GM19372 (cell line): Measurements from ENCODE around the gene CALCR.

Experiments used
- ATAC-seq: cut with Tn5 transposase; IDR thresholded peaks from one replicate; pipeline ENCODE4 v1.9.1; 2021; ENCODE audit warnings: mild to moderate bottlenecking, low read depth, moderate library complexity; ENCODE audit not compliant: unreplicated experiment

Gene CALCR

DNA sequence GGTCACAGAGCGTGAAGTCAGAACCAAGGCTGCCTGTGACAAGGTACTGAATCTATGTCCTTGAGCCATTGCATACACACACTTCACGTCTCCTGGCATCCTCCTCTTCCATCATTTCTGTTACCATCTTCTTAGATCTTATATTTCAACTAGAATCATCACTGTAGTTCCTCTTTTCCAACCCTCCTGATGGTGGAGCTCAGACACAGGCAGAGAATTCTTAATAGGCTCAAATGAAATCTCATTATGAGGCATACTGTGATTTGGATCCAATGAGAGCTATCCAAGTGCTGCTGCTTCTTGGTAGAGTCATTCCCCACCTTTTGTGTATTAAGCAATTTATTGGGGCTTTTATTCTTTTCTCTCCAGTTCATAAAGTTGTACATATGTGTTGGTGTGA, 113.2 kb downstream of the CALCR start:
- no peak for ATAC-seq

GRCh38 chr7:93453262-93453661, 121.3 kb downstream of the CALCR start:
- no peak for ATAC-seq

GRCh38 chr7:93448176-93448575, 126.3 kb downstream of the CALCR start:
- ATAC-seq: no peak

- ATAC-seq: no peak
These were observed 127.0 kb downstream of the CALCR start for GRCh38 chr7:93447509-93447908.

DNA sequence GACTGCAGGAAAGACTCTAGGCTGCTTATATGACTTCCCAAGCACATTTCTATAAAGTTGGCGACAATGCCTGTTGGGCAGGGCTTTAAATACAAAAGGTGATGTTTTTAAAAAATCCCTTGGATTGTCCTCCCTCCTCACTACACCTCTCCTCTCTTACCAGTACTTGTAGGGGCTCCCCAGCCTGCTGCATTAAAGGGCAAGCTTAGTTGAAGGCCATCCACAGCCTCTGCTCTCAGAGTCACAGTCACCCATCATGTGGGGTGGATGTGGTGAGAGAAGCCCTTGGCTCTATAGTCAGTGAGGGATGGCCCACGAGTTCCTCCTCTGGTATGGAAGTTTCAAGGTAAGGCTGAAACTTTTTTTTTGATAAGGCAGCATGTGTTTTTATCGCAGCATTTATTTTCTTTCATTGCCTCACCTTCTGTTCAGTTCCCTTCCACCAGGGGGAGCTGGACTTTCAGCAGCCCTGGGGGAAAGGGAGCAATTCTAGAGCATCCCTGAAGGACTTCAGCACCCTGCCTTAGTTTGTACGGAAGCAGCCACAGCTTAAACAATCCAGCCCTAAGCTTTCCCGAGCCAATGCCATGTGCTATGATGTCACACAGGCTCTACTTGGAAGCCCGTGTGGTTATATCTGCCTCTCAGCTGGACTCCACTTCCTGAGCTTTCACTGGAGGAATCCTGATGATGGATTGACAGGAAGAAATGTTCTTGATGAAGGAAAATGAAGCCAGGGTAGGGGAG, 131.9 kb downstream of the CALCR start:
- ATAC-seq: peak; percentile 85

DNA sequence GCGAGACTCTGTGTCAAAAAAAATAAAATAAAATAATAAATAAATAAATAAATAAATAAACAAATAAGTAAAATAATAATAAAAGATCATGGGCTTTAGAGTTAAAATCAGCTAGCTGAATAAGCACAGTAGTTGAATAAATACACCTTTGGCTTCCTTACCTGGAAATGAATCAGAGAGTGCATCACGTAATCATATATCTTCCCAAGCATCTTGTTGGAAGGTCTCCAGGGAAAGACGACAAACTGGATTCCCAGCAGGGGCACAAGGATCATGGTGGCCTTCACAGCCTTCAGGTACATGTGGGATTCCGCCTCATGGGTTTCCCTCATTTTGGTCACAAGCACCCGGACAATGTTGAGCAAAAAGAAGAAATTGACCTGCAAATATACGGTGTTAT, 138.7 kb downstream of the CALCR start:
- ATAC-seq: no peak

GRCh38 chr7:93432130-93432529, 142.4 kb downstream of the CALCR start:
- no peak for ATAC-seq

GRCh38 chr7:93430917-93431588, 143.5 kb downstream of the CALCR start:
- ATAC-seq: no peak

DNA sequence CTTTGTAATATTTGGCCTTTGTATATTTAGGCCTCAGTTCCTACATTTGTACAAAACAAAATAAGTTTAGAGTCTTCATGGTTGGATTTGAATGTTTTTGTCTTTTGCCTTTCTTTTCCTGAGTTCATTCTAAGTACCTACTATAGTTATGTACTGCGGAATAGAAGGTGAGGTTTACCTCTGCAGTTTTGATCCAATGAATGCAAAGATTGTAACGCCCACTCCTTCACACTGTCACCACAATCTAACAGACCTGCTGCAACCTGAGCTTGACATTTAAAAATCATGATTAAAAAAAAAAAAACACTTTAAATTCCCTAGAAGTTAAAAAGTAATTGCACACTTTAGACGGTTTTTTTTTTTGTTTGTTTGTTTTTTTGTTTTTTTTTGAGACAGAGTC, 145.0 kb downstream of the CALCR start:
- ATAC-seq: no peak

GRCh38 chr7:93427107-93427506, 147.4 kb downstream of the CALCR start:
- no peak for ATAC-seq

GRCh38 chr7:93426155-93426696, 148.3 kb downstream of the CALCR start:
- ATAC-seq: no peak

DNA sequence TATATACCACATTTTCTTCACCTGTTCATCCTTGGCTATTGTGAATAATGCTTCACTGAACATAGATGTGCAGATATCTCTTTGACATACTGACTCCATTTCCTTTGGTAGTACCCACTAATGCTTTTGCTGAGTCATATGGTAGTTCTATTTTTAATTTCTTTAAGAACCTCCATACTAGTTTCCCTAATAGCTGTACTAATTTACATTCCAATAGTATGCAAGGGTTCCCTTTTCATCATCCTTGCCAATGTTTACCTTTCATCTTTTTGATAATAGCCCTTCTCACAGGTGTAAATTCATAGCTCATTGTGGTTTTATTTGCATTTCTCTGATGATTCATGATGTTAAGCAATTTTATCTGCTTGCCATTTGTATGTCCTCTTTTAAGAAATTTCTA, 159.9 kb downstream of the CALCR start:
- no peak for ATAC-seq

DNA sequence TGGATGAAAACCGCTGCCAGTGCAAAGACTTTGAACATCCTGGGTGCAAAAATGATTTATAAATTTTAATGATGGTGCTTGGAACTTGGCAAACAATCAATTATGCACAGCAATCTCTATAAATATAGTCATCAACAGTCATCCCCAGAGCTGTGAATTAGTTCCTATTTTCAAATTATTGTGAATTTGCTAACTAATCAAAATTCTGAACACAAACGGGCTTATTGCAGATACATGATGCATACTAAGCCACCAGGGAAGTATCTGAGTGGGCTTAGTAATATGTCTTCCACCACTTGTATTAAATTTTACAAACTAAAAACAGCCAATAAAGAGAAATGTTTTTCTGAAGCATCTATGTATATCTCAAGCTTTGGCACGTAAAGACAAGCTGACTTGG, 165.2 kb downstream of the CALCR start:
- no peak for ATAC-seq

GRCh38 chr7:93407239-93407638, 167.3 kb downstream of the CALCR start:
- ATAC-seq: no peak

- ATAC-seq: no peak
These were observed 171.6 kb downstream of the CALCR start for GRCh38 chr7:93402944-93403343.

- ATAC-seq: no peak
These were observed 174.9 kb downstream of the CALCR start for GRCh38 chr7:93399642-93400041.

GRCh38 chr7:93392984-93393383, 181.5 kb downstream of the CALCR start:
- ATAC-seq: no peak

- ATAC-seq: no peak
These were observed 183.9 kb downstream of the CALCR start for GRCh38 chr7:93390660-93391059.

- no peak for ATAC-seq
These were observed 192.2 kb downstream of the CALCR start for GRCh38 chr7:93382362-93382761.

- no peak for ATAC-seq
These were observed 196.3 kb downstream of the CALCR start for GRCh38 chr7:93378131-93378760.

DNA sequence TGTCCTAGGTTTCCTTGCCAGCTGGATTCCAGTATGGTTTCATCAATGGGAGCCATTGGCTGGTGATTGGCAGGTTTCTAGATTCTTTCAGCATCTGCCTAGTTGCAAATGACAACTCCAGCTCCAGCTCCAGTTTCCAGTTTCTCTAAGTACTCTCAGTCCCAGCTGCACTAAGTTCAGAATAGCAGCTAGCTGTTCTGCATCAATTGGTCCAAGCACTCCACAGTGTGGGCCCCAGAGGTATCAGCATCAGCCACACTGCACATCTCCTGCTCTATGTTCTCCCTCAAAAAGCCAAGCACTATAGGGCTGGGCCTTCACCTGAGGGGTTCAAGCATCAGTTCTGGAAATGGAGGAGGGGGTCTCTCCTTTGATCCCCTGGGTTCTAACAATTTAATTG, 198.9 kb downstream of the CALCR start:
- no peak for ATAC-seq
